Heart right ventricle (tissue), 16 donors: ENCODE data around the gene FOXF2. TPM values are rescaled to one million over a fixed set of nuclear protein-coding genes. Genes with fewer than 3 reads are reported as not detected.

Experiments
- ATAC-seq, 8 donors: fragments of 200-7000 bp; cut with Tn5 transposase; one replicate each; pipeline ENCODE4 v1.9.1; 2020; ENCODE audit warnings: mild to moderate bottlenecking in 8 of 8, moderate library complexity in 8 of 8, moderate number of reproducible peaks in 1 of 8
- DNase-seq, 2 donors: peaks; one replicate each; pipeline ENCODE4 v3.0.0-alpha.2; 2020
- H3K27ac ChIP-seq, 10 donors: fragments of 200-600 bp; sonication (generic) in 2 of 10; one replicate each; pipeline versions ENCODE4 v1.5.0 to v1.8.0; 2020 to 2022; ENCODE audit warnings: mild to moderate bottlenecking in 3 of 10
- H3K27me3 ChIP-seq, 7 donors: fragments of 200-600 bp; one replicate each; pipeline ENCODE4 v1.8.0; 2021 to 2022; ENCODE audit warnings: mild to moderate bottlenecking in 2 of 7
- H3K36me3 ChIP-seq, 9 donors: fragments of 200-600 bp; sonication (generic) in 1 of 9; one replicate each; pipeline versions ENCODE4 v1.5.0 to v1.8.0; 2020 to 2022; ENCODE audit warnings: mild to moderate bottlenecking in 2 of 9
- H3K4me1 ChIP-seq, 9 donors: fragments of 200-600 bp; sonication (generic) in 1 of 9; one replicate each; pipeline versions ENCODE4 v1.5.0 to v1.8.0; 2020 to 2022; ENCODE audit warnings: mild to moderate bottlenecking in 4 of 9
- H3K4me3 ChIP-seq, 10 donors: fragments of 200-600 bp; sonication (generic) in 2 of 10; one replicate each; pipeline versions ENCODE4 v1.5.0 to v1.8.0; 2020 to 2022; ENCODE audit warnings: mild to moderate bottlenecking in 7 of 10, moderate library complexity in 2 of 10
- H3K9me3 ChIP-seq, 11 donors: fragments of 200-600 bp in 10 of 11; sonication (generic) in 2 of 11; one replicate each; pipeline versions ENCODE4 v1.5.0 to v1.8.0; 2013 to 2022; ENCODE audit warnings: mild to moderate bottlenecking in 2 of 11, control low read depth in 1 of 11, moderate library complexity in 1 of 11
- WGBS, 2 donors: extraction: QIAGEN DNeasy Blood & Tissue Kit; methylation state at CpG; one replicate each; pipeline ENCODE4 v1.1.7; 2013; ENCODE audit warnings: inconsistent platforms in 1 of 2; 5-methylcytosine and 5-hydroxymethylcytosine counted together
- intact Hi-C, 10 donors: fragments of 100-400 bp; cut with DNase I; formaldehyde crosslinking; loops; one replicate each; pipeline versions ENCODE4 v1.11.1 to v1.14.2; 2022
- polyA plus RNA-seq, 2 donors: library from polyadenylated mRNA; stranded (reverse); fragments of 200-250 nt; gene quantifications; one replicate each; pipeline ENCODE4 v1.2.3, GENCODE V29; 2013
- total RNA-seq, 10 donors: library from RNA; stranded (reverse); fragmentation: NEBNext Ultra II Directional in 3 of 10; extraction: Animal tissue kit (Norgen Biotek cat#: 25700) in 3 of 10; gene quantifications; one replicate each; pipeline versions ENCODE4 v1.2.1 to v1.2.4, GENCODE V29; 2021 to 2023
- TF ChIP-seq, protein P1 (sequence below), 9 donors: fragments of 200-600 bp; sonication (generic) in 2 of 9; IDR thresholded peaks; one replicate each; pipeline versions ENCODE4 v1.5.0 to v1.8.0; 2021 to 2022; ENCODE audit warnings: antibody characterized with exemption in 9 of 9, mild to moderate bottlenecking in 5 of 9, moderate library complexity in 1 of 9
- donor health status: Arrhythmogenic right ventricular cardiomyopathy.
- donor health status: ischemic (EF 13 %, LVEDD 7.1; RV severe dilation, severe dysfunction).
- donor health status: healthy with polysubstance abuse.
- donor health status: DM: no; HTN: yes; CAD: no.
- donor health status: DM: no; HTN: no; CAD: no.
- donor health status: ischemic (EF 25% LVEDD 6.9; RV normal size, moderate dysfunction).
- donor health status: ischemic (EF 25% LVEDD 5.7; RV mildly dilated, moderate dysfunction).
- donor health status: healthy.
- donor health status: DM: yes; HTN: yes; CAD: no.
- donor health status: Ischemic cardiomyopathy.
- donor health status: ischemic (EF 35%, LVEDD 5.7; RV mildly dilated, moderate dysfunction).
- donor health status: nonischemic (EF 11% LVEDD 7.7; RV severe dilation, severe dysfunction).
- donor health status: DM: yes; HTN: yes; CAD: no.
- donor health status: PGD.
- donor health status: ischemic (EF 29% LVEDD 5.4; RV normal size, mild dysfunction).
- donor health status: nonischemic (EF 23%, LVEDD 6.1; RV moderate dilation, normal function).

FOXF2 gene
- total and polyA plus RNA-seq, 12 donors = 0.10 to 0.18 (median 0.15) TPM; not detected in 3

DNA sequence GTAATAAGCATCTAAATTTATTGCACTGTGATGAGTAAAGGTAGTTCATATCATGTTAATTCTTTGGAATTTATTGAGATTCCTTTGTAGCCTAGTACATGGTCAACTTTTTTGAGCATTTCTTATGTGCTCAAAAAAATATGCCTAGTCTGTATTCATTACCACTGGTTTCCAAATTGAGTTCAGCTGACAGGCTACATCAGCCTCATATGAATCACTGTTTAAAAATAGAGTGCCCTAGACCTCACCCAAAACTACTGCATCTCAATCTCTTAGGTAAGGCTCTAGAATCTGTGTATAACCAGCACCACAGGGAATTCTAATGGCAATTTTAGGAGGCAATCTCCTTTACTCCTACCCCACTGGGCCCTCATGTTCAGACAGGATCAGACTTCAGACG, 16.7 kb upstream of the FOXF2 start:
- H3K36me3 ChIP-seq = no peaks in the 10 kb centered on the region
- 72 to 88% methylated on average over 1 of the region's 1 CpG for WGBS, 2 donors
- H3K4me1 ChIP-seq = peaks cover 0 to under 1% (median 0%) of the 10 kb centered on the region in 9 donors
- TF ChIP-seq, protein P1, sequence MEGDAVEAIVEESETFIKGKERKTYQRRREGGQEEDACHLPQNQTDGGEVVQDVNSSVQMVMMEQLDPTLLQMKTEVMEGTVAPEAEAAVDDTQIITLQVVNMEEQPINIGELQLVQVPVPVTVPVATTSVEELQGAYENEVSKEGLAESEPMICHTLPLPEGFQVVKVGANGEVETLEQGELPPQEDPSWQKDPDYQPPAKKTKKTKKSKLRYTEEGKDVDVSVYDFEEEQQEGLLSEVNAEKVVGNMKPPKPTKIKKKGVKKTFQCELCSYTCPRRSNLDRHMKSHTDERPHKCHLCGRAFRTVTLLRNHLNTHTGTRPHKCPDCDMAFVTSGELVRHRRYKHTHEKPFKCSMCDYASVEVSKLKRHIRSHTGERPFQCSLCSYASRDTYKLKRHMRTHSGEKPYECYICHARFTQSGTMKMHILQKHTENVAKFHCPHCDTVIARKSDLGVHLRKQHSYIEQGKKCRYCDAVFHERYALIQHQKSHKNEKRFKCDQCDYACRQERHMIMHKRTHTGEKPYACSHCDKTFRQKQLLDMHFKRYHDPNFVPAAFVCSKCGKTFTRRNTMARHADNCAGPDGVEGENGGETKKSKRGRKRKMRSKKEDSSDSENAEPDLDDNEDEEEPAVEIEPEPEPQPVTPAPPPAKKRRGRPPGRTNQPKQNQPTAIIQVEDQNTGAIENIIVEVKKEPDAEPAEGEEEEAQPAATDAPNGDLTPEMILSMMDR (IDR thresholded peaks at IDR 0.05) = no peak
- H3K27ac ChIP-seq = no peak overlapping the region
- peaks cover 5 to 89% (median 76%) of the 10 kb centered on the region in 7 donors for H3K27me3 ChIP-seq
- DNase-seq = no peak
- intact Hi-C loops = loop anchor here in 1 of 10 donors (10.0 kb wide), 1 partner anchor 458 kb away; no protein-coding TSS in a partner anchor
- peak in 2 of 8 donors; percentile 49 to 59 for ATAC-seq
- H3K4me3 ChIP-seq = no peak overlapping the region
- peaks cover 0 to 29% (median 0%) of the 10 kb centered on the region in 11 donors for H3K9me3 ChIP-seq

DNA sequence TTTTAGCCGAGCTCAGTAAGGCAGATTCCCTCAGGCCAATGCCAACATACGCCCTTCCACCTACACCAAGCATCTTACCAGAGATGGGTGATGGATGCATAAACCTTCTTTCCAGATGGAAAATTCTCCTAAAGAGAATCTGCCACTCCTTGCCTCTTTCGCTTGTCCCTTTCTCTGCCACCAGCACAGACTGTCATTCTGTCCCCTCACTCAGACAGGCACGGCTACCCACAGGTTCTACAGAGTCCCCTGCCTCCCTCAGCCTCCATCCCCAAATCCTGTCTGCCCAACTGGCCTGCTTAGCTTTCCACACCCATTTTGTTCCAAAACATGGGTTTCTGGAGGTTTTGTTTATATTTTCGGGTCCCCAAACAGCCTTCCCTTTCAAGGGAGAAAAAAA, 12.7 kb upstream of the FOXF2 start:
- WGBS, 2 donors = 36 to 40% methylated on average over 5 of the region's 5 CpGs
- Histone ChIP-seq H3K27ac (no peak overlapping the region), H3K27me3 (peaks cover 44 to 100% (median 93%) of the 10 kb centered on the region in 7 donors), H3K36me3 (no peaks in the 10 kb centered on the region), H3K4me1 (peaks cover 2 to 31% (median 24%) of the 10 kb centered on the region in 9 donors), H3K9me3 (peaks cover 0 to 16% (median 0%) of the 10 kb centered on the region in 11 donors), H3K4me3 (no peak overlapping the region)
- no peak for DNase-seq
- intact Hi-C loops = loop anchor here in 1 of 10 donors (10.0 kb wide), 1 partner anchor 462 kb away; no protein-coding TSS in a partner anchor
- ATAC-seq = no peak
- TF ChIP-seq, protein P1 (IDR thresholded peaks at IDR 0.05) = no peak

DNA sequence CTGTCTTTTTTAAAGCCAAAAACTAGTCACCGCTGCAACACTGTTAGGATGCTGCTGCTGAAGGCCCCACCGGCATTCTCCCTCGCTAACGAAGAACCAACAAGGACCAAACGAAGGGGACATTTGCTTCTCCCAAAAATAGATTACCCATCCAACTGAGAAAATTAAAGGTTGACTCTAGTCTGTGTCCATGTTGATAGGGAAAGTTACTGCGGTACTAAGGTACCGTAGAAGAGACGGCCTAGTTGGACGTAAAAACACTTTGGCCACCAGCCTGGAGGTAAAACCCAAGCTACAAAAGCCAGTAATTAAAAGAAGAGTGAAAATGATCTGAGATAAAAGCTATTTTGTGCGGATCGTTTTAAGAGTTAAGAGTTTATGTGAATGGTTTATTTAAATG, 11.8 kb upstream of the FOXF2 start:
- H3K4me1 ChIP-seq = peaks cover 8 to 38% (median 31%) of the 10 kb centered on the region in 9 donors
- ATAC-seq (no peak), DNase-seq (no peak)
- no peaks in the 10 kb centered on the region for H3K36me3 ChIP-seq
- H3K27me3 ChIP-seq = peaks cover 50 to 100% (median 97%) of the 10 kb centered on the region in 7 donors
- no peak overlapping the region for H3K27ac ChIP-seq
- intact Hi-C loops = loop anchor here in 1 of 10 donors (10.0 kb wide), 1 partner anchor 463 kb away; no protein-coding TSS in a partner anchor
- TF ChIP-seq, protein P1 (IDR thresholded peaks at IDR 0.05) = no peak
- H3K9me3 ChIP-seq = peaks cover 0 to 7% (median 0%) of the 10 kb centered on the region in 11 donors
- WGBS, 2 donors = 13 to 24% methylated on average over 11 of the region's 11 CpGs
- H3K4me3 ChIP-seq = no peak overlapping the region

DNA sequence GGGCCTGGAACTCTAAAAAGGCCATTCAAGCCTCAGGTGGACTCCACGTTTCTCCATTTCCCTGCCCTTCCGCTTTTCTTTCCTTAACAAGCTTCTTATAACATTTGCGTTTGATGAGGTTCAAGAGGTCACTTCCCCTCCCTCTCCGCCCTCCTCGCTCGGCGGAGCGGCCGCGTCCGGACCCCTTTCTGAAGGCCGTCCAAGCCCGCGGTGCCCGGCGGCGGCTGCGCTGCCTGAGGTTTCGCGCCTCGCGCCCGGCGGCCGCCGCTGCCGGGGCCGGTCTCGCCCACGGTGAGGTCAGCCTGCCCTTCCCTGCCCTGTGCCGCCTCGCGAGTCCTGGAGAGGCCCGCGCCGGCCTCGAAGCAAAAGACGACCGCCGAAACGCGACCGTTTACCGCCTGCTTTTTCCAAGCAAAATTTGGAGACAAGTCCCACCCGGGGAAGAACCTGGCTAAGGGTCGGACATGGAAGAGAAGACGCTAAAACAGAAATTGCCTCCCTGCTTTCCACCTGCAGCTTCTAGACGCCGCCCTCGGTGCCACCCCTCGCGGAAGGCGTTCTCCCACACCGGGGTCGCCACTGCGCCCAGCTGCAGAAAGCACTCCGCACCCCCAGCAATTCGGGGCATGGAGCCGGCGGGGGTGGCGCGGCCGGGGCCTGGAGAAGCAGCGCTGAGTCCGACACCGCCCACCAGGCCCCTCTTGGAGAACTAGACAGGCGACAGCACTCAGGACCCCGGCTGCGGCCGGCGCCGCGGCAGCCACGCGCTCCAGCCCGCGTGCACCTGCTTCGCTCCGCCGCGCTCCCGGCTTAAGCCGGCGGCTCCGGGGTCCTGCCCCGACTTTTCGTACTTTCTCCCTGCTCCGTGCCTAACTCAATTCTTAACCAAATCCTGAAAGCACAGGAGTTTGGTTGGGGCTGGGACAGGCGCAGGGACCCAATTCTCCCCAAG, 11.0 kb upstream of the FOXF2 start:
- Histone ChIP-seq H3K4me1 (peaks cover 8 to 45% (median 31%) of the 10 kb centered on the region in 9 donors), H3K27ac (no peak overlapping the region), H3K4me3 (peak overlapping the region in 4 of 10 donors; percentile 2 to 24 (median 10)), H3K27me3 (peaks cover 56 to 100% (median 98%) of the 10 kb centered on the region in 7 donors), H3K36me3 (no peaks in the 10 kb centered on the region), H3K9me3 (peaks cover 0 to 3% (median 0%) of the 10 kb centered on the region in 11 donors)
- DNase-seq = no peak
- intact Hi-C loops = loop anchor here in 2 of 10 donors (1.0 to 10.0 kb wide), 2 partner anchors 464 to 579 kb away; no protein-coding TSS in a partner anchor
- WGBS, 2 donors = 2 to 3% methylated on average over 89 of the region's 89 CpGs
- no peak for ATAC-seq
- TF ChIP-seq, protein P1 (IDR thresholded peaks at IDR 0.05) = no peak
